Naive B cell (primary cell): ENCODE measurements around the gene NLRP8. TPM values are rescaled to one million over a fixed set of nuclear protein-coding genes. Genes with fewer than 3 reads are reported as not detected.
A peak's percentile ranks its signal among the peaks of the same experiment; 100 is the strongest.
"Not testable (repeated sequence)": the region's sequence is repeated elsewhere in the genome, so short reads cannot be mapped to it uniquely, and the experiment has no call there.

Experiments
- ATAC-seq, 2 donors: fragments of 150-1000 bp; cut with Tn5 transposase; 2 replicates each; pipeline ENCODE4 v1.10.0; 2021; ENCODE audit warnings: low read depth in 2 of 2, mild to moderate bottlenecking in 2 of 2, moderate library complexity in 2 of 2
- DNase-seq: peaks from one replicate; pipeline ENCODE4 v3.0.0; 2022
- H3K27ac Mint-ChIP-seq, 6 donors: one replicate each; pipeline ENCODE4 v1.8.0; 2020 to 2022; ENCODE audit warnings: mild to moderate bottlenecking in 6 of 6, mixed read lengths in 6 of 6, moderate library complexity in 5 of 6, inconsistent platforms in 2 of 6
- H3K27me3 Mint-ChIP-seq, 3 donors: one replicate each; pipeline ENCODE4 v1.8.0; 2021 to 2022; ENCODE audit warnings: mixed read lengths in 3 of 3, mild to moderate bottlenecking in 1 of 3
- H3K36me3 Mint-ChIP-seq, 2 donors: one replicate each; pipeline ENCODE4 v1.8.0; 2020 to 2022; ENCODE audit warnings: mixed read lengths in 2 of 2, inconsistent platforms in 1 of 2, mild to moderate bottlenecking in 1 of 2
- H3K4me1 Mint-ChIP-seq, 3 donors: one replicate each; pipeline ENCODE4 v1.8.0; 2020 to 2022; ENCODE audit warnings: mixed read lengths in 3 of 3, inconsistent platforms in 1 of 3, mild to moderate bottlenecking in 1 of 3, moderate library complexity in 1 of 3
- H3K4me3 Mint-ChIP-seq, 8 donors: one replicate each; pipeline ENCODE4 v1.8.0; 2020 to 2022; ENCODE audit warnings: mild to moderate bottlenecking in 8 of 8, mixed read lengths in 8 of 8, moderate library complexity in 8 of 8, inconsistent platforms in 2 of 8
- H3K9me3 Mint-ChIP-seq, 7 donors: one replicate each; pipeline ENCODE4 v1.8.0; 2020 to 2022; ENCODE audit warnings: mixed read lengths in 7 of 7, mild to moderate bottlenecking in 5 of 7, inconsistent platforms in 2 of 7, moderate library complexity in 1 of 7
- polyA plus RNA-seq, 6 donors: library from polyadenylated mRNA; unstranded; fragments of 300-500 nt; fragmentation: Illumina TruSeq; gene quantifications; one replicate each; pipeline ENCODE4 v1.2.3, GENCODE V29; 2021; ENCODE audit warnings: low read depth in 6 of 6

NLRP8 gene
- polyA plus RNA-seq, 6 donors from 2014 or later = not detected

- Mint-ChIP-seq H3K9me3 (peaks cover 2 to 24% (median 9%) of the 10 kb centered on the region in 7 donors), H3K27ac (no peak within 1 kb of the TSS), H3K4me3 (peak within 1 kb of the TSS in 1 of 8 donors; percentile 21), H3K4me1 (no peaks in the 10 kb centered on the region), H3K27me3 (peaks cover 0 to 8% (median 6%) of the 10 kb centered on the region in 3 donors), H3K36me3 (no peaks in the 10 kb centered on the region)
- no peak for ATAC-seq
- no peak for DNase-seq
These were observed 15.7 kb upstream of the NLRP8 start, which contains the start of gene NLRP13 for GRCh38 chr19:55931936-55932386. Gene NLRP13 (minus strand): TSS chr19:55932336. CDS start chr19:55932311, 25 bp downstream.

GRCh38 chr19:55935206-55935605 lies 12.4 kb upstream of the NLRP8 start:
- peaks cover 0 to 19% (median 12%) of the 10 kb centered on the region in 7 donors for H3K9me3 Mint-ChIP-seq

GRCh38 chr19:55939206-55939605 lies 8.4 kb upstream of the NLRP8 start:
- H3K9me3 Mint-ChIP-seq = peaks cover 5 to 15% (median 11%) of the 10 kb centered on the region in 7 donors

More at GRCh38 chr19:55935206-55935605, 12.4 kb upstream of the NLRP8 start:
- H3K4me1 Mint-ChIP-seq = no peaks in the 10 kb centered on the region
- no peaks in the 10 kb centered on the region for H3K36me3 Mint-ChIP-seq
- ATAC-seq (no peak), DNase-seq (no peak)
- H3K27ac Mint-ChIP-seq = peak overlapping the region in 1 of 6 donors; percentile 58
- no peak overlapping the region for H3K4me3 Mint-ChIP-seq
- peaks cover 0 to 8% (median 0%) of the 10 kb centered on the region in 3 donors for H3K27me3 Mint-ChIP-seq

GRCh38 chr19:55940306-55940705 lies 7.3 kb upstream of the NLRP8 start:
- Mint-ChIP-seq H3K4me3 (peak overlapping the region in 1 of 8 donors; percentile 43), H3K36me3 (peaks cover 0 to 7% of the 10 kb centered on the region in 2 donors), H3K27me3 (peaks cover 0 to 10% (median 0%) of the 10 kb centered on the region in 3 donors), H3K9me3 (peaks cover 4 to 15% (median 10%) of the 10 kb centered on the region in 7 donors), H3K27ac (no peak overlapping the region), H3K4me1 (no peaks in the 10 kb centered on the region)
- no peak for ATAC-seq
- no peak for DNase-seq

More at GRCh38 chr19:55939206-55939605, 8.4 kb upstream of the NLRP8 start:
- no peak overlapping the region for H3K27ac Mint-ChIP-seq
- H3K27me3 Mint-ChIP-seq = peaks cover 0 to 10% (median 0%) of the 10 kb centered on the region in 3 donors
- H3K36me3 Mint-ChIP-seq = peaks cover 0 to 7% of the 10 kb centered on the region in 2 donors
- DNase-seq (no peak), ATAC-seq (no peak)
- no peak overlapping the region for H3K4me3 Mint-ChIP-seq
- H3K4me1 Mint-ChIP-seq = no peaks in the 10 kb centered on the region

DNA sequence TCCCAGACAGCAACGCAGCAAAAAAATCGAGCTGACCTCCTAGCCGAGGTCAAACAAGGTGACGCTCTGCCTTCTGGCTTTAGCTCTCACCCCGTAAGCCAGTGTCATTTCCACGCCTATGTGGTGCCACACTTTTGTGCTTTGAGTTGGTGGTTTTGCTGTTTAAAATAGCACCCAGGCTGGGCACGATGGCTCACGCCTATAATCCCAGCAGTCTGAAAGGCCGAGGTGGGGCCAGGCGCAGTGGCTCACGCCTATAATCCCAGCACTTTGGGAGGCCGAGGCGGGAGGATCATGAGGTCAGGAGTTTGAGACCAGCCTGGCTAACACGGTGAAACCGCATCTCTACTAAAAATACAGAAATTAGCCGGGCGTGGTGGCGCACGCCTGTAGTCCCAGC lies 2.9 kb downstream of the NLRP8 start:
- H3K9me3 Mint-ChIP-seq = peaks cover 0 to 29% (median 15%) of the 10 kb centered on the region in 7 donors
- not testable (repeated sequence) for H3K36me3 Mint-ChIP-seq, DNase-seq, ATAC-seq, H3K4me1 Mint-ChIP-seq, H3K27ac Mint-ChIP-seq, H3K4me3 Mint-ChIP-seq, H3K27me3 Mint-ChIP-seq

DNA sequence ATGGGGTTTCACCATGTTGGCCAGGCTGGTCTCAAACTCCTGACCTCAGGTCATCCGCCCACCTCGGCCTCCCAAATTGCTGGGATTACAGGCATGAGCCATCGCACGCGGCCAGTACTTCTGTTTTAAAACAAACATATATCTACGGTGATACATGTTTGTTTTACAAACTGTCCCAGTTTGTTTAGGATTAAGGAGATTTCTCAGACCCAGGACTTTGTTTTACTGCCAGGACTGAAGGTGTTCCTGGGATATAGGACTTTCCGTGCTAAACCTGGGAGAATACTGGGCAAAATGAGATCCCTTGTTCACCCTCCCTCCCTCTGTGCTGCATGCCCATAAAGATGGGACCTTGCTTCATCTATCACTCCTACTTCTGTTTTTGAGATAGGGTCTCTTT lies 8.8 kb downstream of the NLRP8 start:
- Mint-ChIP-seq H3K9me3 (peaks cover 0 to 5% (median 2%) of the 10 kb centered on the region in 7 donors), H3K4me1 (no peaks in the 10 kb centered on the region), H3K27ac (no peak overlapping the region), H3K36me3 (no peaks in the 10 kb centered on the region), H3K4me3 (no peak overlapping the region), H3K27me3 (peaks cover 0 to 1% (median 0%) of the 10 kb centered on the region in 3 donors)
- DNase-seq = no peak
- ATAC-seq = no peak

DNA sequence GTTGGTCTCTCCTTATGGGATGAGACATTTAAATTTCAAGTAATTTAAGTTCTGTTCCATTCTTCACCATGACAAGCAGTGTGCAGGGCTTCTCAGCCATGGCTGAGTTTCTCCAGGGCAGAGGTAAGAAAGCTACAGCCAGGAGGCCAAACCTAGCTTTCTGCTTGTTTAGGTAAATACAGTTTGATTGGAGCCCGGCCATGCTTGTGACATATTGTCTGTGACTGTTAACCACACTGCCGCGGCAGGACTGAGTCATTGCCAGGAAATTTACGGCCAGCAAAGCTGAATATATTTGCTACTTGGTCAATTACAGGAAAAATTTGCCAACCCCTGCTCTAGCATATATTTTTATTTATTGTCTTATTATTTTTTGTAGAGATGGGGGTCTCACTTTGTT lies 10.7 kb downstream of the NLRP8 start:
- Mint-ChIP-seq H3K4me3 (no peak overlapping the region), H3K9me3 (peaks cover 0 to 6% (median 2%) of the 10 kb centered on the region in 7 donors), H3K27ac (no peak overlapping the region), H3K27me3 (no peaks in the 10 kb centered on the region), H3K4me1 (no peaks in the 10 kb centered on the region), H3K36me3 (no peaks in the 10 kb centered on the region)
- DNase-seq (no peak), ATAC-seq (no peak)

GRCh38 chr19:55959996-55960675 lies 12.5 kb downstream of the NLRP8 start:
- Mint-ChIP-seq H3K27ac (no peak overlapping the region), H3K27me3 (no peaks in the 10 kb centered on the region), H3K9me3 (peaks cover 0 to 9% (median 0%) of the 10 kb centered on the region in 7 donors), H3K4me1 (no peaks in the 10 kb centered on the region), H3K4me3 (no peak overlapping the region), H3K36me3 (no peaks in the 10 kb centered on the region)
- no peak for ATAC-seq
- no peak for DNase-seq

- peaks cover 0 to 9% (median 6%) of the 10 kb centered on the region in 7 donors for H3K9me3 Mint-ChIP-seq
These were observed 14.6 kb downstream of the NLRP8 start for GRCh38 chr19:55962186-55962585.

DNA sequence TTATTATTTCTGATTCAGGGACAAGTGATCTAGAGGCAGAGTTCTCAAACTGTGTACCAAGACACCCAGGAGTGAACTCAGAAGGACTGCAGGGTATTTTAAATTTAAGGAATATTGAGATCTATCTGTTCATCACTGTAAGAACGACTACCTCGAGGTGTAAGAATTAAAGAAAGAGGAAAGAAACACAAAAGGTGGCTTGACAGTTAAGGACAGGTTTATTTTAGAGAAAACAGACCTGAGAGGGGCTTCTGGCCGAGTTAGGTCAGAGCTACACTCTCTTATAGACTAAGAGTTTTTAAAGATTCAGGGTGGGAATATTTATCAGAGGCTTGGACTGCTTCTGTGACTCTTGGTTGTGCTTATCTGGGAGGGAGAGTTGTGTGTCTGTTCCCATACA lies 26.4 kb downstream of the NLRP8 start:
- ATAC-seq = no peak
- H3K9me3 Mint-ChIP-seq = peaks cover 4 to 21% (median 14%) of the 10 kb centered on the region in 7 donors
- peaks cover 0 to 9% of the 10 kb centered on the region in 2 donors for H3K36me3 Mint-ChIP-seq
- no peak for DNase-seq
- H3K4me3 Mint-ChIP-seq = no peak overlapping the region
- no peak overlapping the region for H3K27ac Mint-ChIP-seq
- H3K27me3 Mint-ChIP-seq = peaks cover 7 to 14% (median 10%) of the 10 kb centered on the region in 3 donors
- no peaks in the 10 kb centered on the region for H3K4me1 Mint-ChIP-seq

More at GRCh38 chr19:55962186-55962585, 14.6 kb downstream of the NLRP8 start:
- DNase-seq (no peak), ATAC-seq (no peak)
- no peak overlapping the region for H3K4me3 Mint-ChIP-seq
- no peaks in the 10 kb centered on the region for H3K36me3 Mint-ChIP-seq
- H3K27me3 Mint-ChIP-seq = no peaks in the 10 kb centered on the region
- H3K4me1 Mint-ChIP-seq = no peaks in the 10 kb centered on the region
- H3K27ac Mint-ChIP-seq = no peak overlapping the region

GRCh38 chr19:55980415-55980814 lies 32.8 kb downstream of the NLRP8 start:
- Mint-ChIP-seq H3K27ac (no peak overlapping the region), H3K4me1 (no peaks in the 10 kb centered on the region), H3K36me3 (peaks cover 0 to 5% of the 10 kb centered on the region in 2 donors), H3K27me3 (peaks cover 0 to 11% (median 5%) of the 10 kb centered on the region in 3 donors), H3K4me3 (no peak overlapping the region), H3K9me3 (peaks cover 9 to 30% (median 11%) of the 10 kb centered on the region in 7 donors)
- DNase-seq = no peak
- ATAC-seq = no peak

DNA sequence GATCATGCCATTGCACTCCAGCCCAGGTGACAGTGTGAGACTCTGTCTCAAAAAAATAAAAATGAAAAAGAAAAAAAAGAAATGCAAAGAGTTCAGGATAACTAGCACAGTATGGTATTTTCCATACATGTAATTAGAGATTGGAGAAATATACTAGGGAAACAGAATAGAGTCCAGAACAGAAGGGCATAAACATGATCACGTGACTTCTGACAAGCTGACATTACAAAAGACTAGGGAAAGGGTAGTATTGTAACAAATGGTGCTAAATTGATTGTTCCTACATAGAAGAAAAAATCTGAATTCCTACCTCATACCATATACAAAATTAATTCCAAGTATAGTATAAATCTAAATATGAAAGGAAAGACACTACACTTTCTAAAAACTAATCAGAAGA lies 37.6 kb downstream of the NLRP8 start:
- no peak overlapping the region for H3K4me3 Mint-ChIP-seq
- no peak overlapping the region for H3K27ac Mint-ChIP-seq
- H3K4me1 Mint-ChIP-seq = no peaks in the 10 kb centered on the region
- no peak for ATAC-seq
- no peak for DNase-seq
- H3K36me3 Mint-ChIP-seq = no peaks in the 10 kb centered on the region
- H3K27me3 Mint-ChIP-seq = peaks cover 0 to 7% (median 5%) of the 10 kb centered on the region in 3 donors
- H3K9me3 Mint-ChIP-seq = peaks cover 0 to 14% (median 5%) of the 10 kb centered on the region in 7 donors

- ATAC-seq (no peak), DNase-seq (no peak)
- Mint-ChIP-seq H3K27me3 (peaks cover 0 to 4% (median 0%) of the 10 kb centered on the region in 3 donors), H3K4me3 (no peak within 1 kb of the TSS), H3K36me3 (no peaks in the 10 kb centered on the region), H3K4me1 (no peaks in the 10 kb centered on the region), H3K9me3 (peaks cover 0 to 9% (median 4%) of the 10 kb centered on the region in 7 donors), H3K27ac (no peak within 1 kb of the TSS)
These were observed 38.9 kb downstream of the NLRP8 start, which contains the start of gene NLRP5 for GRCh38 chr19:55986487-55986886. Gene NLRP5 (plus strand): TSS chr19:55986775.

- DNase-seq (no peak), ATAC-seq (no peak)
- H3K9me3 Mint-ChIP-seq = peaks cover 0 to 19% (median 14%) of the 10 kb centered on the region in 7 donors
- H3K36me3 Mint-ChIP-seq = no peaks in the 10 kb centered on the region
- H3K4me3 Mint-ChIP-seq = no peak overlapping the region
- peaks cover 4 to 7% (median 5%) of the 10 kb centered on the region in 3 donors for H3K27me3 Mint-ChIP-seq
- H3K4me1 Mint-ChIP-seq = no peaks in the 10 kb centered on the region
- H3K27ac Mint-ChIP-seq = no peak overlapping the region
These were observed 43.2 kb downstream of the NLRP8 start for GRCh38 chr19:55990831-55991230.
